Progenitor cell of endocrine pancreas (in vitro differentiated cells): ENCODE results near the gene SRP9. TPM values are rescaled to one million over a fixed set of nuclear protein-coding genes. Genes with fewer than 3 reads are reported as not detected.

Source experiments
- DNase-seq: peaks from one replicate; pipeline ENCODE4 v3.0.0; 2021; ENCODE audit warnings: low spot score; ENCODE audit not compliant: unreplicated experiment
- H3K27ac Mint-ChIP-seq: 2 replicates; pipeline ENCODE4 v1.8.0; 2021; ENCODE audit warnings: mild to moderate bottlenecking, moderate library complexity, mixed read lengths
- H3K27me3 Mint-ChIP-seq: 2 replicates; pipeline ENCODE4 v1.8.0; 2021; ENCODE audit warnings: mixed read lengths
- H3K36me3 Mint-ChIP-seq: 2 replicates; pipeline ENCODE4 v1.8.0; 2022; ENCODE audit warnings: mixed read lengths; ENCODE audit not compliant: insufficient read depth
- H3K4me1 Mint-ChIP-seq: 2 replicates; pipeline ENCODE4 v1.8.0; 2021; ENCODE audit warnings: low read depth, mixed read lengths
- H3K4me3 Mint-ChIP-seq: 2 replicates; pipeline ENCODE4 v1.8.0; 2021; ENCODE audit warnings: low read depth, mild to moderate bottlenecking, moderate library complexity, mixed read lengths
- H3K9me3 Mint-ChIP-seq: 2 replicates; pipeline ENCODE4 v1.8.0; 2021; ENCODE audit warnings: low read depth, mixed read lengths
- total RNA-seq: library from RNA; stranded (reverse); gene quantifications from 2 replicates; pipeline ENCODE4 v1.2.1, GENCODE V29; 2021
- TF ChIP-seq, protein P1 (sequence below): fragments of 200-600 bp; sonication (generic); IDR thresholded peaks from one replicate; pipeline ENCODE4 v1.5.0; 2021; ENCODE audit warnings: antibody characterized with exemption, mild to moderate bottlenecking; ENCODE audit not compliant: unreplicated experiment

The SRP9 gene
- total RNA-seq, 1 donor from 2014 or later: 423 TPM

DNA sequence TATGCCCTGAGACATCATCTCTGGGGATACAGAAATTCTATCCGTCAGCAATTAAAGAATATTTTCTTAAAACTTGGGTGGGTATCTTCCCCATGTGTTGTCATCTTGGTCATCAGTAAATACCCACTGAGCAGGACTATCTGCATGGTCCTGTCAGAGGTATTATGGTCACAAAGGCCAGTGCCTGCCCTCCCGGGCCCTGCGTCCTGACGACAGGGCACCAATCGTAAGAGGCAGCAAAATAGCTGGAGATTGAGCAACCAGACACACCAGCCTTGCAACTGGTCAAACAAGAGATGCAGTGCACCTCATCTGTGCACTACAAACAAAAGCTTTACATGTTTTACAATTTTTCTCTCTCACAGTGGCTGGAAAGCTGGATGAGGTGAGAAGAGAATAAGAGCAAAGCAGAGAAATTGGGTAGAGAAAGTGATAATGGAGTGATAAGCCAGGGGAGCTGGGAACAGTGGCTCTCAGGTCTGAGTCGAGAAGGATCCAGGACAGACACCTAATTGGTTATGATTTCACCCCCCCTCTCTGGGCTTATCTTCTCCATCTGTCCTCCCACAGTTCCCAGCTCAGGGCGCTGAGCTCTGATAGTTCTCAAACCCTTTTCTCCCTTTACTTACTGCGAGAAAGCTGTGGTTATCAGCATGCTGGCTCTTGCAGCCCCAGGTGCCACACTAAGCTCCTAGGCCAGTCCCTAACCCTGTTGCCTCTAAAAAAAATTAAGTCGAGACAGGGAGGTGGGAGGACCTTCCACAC lies 8.8 kb upstream of the SRP9 start:
- H3K27me3 Mint-ChIP-seq: no peaks in the 10 kb centered on the region
- no peak overlapping the region for H3K4me3 Mint-ChIP-seq
- peaks cover 38% of the 10 kb centered on the region for H3K4me1 Mint-ChIP-seq
- H3K27ac Mint-ChIP-seq: no peak overlapping the region
- DNase-seq: no peak
- no peaks in the 10 kb centered on the region for H3K9me3 Mint-ChIP-seq
- no peaks in the 10 kb centered on the region for H3K36me3 Mint-ChIP-seq
- TF ChIP-seq, protein P1, sequence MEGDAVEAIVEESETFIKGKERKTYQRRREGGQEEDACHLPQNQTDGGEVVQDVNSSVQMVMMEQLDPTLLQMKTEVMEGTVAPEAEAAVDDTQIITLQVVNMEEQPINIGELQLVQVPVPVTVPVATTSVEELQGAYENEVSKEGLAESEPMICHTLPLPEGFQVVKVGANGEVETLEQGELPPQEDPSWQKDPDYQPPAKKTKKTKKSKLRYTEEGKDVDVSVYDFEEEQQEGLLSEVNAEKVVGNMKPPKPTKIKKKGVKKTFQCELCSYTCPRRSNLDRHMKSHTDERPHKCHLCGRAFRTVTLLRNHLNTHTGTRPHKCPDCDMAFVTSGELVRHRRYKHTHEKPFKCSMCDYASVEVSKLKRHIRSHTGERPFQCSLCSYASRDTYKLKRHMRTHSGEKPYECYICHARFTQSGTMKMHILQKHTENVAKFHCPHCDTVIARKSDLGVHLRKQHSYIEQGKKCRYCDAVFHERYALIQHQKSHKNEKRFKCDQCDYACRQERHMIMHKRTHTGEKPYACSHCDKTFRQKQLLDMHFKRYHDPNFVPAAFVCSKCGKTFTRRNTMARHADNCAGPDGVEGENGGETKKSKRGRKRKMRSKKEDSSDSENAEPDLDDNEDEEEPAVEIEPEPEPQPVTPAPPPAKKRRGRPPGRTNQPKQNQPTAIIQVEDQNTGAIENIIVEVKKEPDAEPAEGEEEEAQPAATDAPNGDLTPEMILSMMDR: no peak

DNA sequence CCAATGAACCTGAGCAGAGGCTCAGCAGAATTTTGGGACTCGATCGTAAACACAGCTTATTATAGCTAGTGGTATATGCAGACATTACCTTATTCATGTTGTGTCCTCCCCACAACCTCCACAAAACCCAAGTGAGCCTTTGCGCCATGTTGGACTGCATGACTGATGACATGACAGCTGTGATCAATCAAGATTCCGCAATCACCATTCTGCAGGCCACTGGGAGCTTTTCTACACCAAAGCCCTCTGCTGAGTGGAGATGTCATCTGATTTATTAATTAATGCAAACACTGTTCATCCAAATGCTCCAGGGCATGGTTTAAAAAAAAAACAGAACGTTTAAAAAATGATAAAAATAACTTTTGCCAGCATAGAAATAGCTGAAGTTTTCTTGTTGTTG lies 7.9 kb upstream of the SRP9 start:
- DNase-seq: no peak
- TF ChIP-seq, protein P1: no peak
- no peak overlapping the region for H3K27ac Mint-ChIP-seq
- peaks cover 40% of the 10 kb centered on the region for H3K4me1 Mint-ChIP-seq
- no peaks in the 10 kb centered on the region for H3K27me3 Mint-ChIP-seq
- no peak overlapping the region for H3K4me3 Mint-ChIP-seq
- no peaks in the 10 kb centered on the region for H3K9me3 Mint-ChIP-seq
- H3K36me3 Mint-ChIP-seq: no peaks in the 10 kb centered on the region

DNA sequence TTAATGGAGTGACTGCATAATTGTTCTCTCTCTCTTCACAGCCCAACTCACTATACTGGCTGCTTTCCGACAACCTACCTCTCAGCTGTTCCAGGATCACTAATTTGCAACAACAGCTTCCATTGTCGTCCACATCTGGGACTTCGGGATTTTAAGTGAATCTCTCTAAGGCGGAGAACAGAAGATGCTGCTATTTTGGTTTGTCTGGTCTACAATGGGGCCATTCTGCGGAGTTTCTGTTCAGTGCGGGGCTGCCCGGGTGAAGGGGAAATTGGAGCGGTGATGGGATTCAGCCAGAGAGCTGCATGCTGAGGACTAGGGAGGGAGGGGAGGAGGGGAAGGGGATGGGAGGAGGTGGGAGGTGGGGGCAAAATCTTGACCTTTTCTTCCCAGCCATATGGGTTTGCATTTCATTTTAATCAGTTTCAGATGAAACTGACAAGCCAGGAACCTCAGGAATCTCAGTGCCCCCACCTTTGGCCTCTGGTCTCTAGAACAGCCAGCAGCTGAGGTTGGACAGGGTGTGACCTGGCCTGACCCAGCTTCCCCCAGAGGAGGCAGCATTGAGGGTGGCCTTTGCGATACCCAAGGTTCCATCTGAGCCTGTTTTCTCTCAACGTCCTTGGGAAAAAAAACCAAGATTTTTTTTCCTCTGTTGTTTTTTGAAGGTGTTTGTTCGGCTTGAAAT lies 6.9 kb upstream of the SRP9 start:
- no peaks in the 10 kb centered on the region for H3K36me3 Mint-ChIP-seq
- DNase-seq: no peak
- no peaks in the 10 kb centered on the region for H3K27me3 Mint-ChIP-seq
- H3K9me3 Mint-ChIP-seq: no peaks in the 10 kb centered on the region
- H3K4me3 Mint-ChIP-seq: no peak overlapping the region
- peak overlapping the region; percentile 18 for H3K27ac Mint-ChIP-seq
- TF ChIP-seq, protein P1: no peak
- H3K4me1 Mint-ChIP-seq: peaks cover 40% of the 10 kb centered on the region

DNA sequence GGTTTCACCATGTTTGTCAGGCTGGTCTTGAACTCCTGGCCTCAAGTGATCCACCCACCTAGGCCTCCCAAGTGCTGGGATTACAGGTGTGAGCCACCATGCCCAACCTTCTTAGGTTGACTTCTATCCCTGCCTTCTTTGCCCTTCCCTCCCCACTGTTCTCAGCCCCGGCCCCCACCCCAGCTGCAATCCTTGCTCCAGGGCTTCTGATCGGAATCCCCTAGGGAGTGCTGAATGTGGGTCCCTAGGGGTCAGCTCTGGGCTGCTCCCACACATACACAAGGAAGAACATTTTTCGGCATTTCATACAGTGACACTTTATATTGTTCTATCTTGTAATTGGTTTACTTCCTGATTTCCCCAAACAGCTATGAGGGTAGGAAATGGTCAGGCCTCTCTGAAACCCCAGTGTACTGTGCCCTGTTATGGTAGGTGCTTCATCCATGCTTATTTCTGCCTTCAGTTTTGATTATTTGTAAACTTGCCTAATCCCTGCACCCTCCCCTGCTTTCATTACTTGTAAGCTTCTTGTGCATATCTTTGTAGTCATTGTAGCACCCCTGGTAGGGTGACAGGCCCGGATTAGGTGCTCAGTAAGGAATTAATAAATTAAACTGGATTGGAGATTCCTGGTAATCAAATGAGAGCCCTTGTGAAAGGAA lies 5.8 kb upstream of the SRP9 start:
- H3K27me3 Mint-ChIP-seq: no peaks in the 10 kb centered on the region
- TF ChIP-seq, protein P1: no peak
- H3K27ac Mint-ChIP-seq: peak overlapping the region; percentile 87
- H3K4me1 Mint-ChIP-seq: peaks cover 40% of the 10 kb centered on the region
- no peak for DNase-seq
- no peaks in the 10 kb centered on the region for H3K36me3 Mint-ChIP-seq
- H3K9me3 Mint-ChIP-seq: no peaks in the 10 kb centered on the region
- no peak overlapping the region for H3K4me3 Mint-ChIP-seq

DNA sequence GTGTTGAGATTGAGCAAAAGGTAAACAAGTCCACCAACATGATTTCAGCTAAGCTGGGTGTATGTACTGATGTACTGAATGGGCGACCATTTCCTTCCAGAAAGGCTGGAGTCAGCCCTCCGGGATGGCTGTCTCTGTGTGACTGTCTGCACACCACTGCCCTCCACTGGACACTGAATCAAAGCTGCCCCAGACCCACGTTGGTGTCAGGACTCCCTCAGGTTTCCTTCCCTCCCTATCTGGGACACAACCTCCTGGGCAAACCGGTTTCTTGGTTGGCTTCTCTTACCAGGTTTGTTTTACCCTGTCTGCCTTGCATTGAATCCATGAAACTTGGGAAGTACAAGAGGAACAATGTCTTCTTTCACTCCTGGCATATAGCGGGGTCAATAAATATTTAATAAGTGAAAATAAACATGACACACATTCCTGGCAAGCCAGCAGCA lies 5.3 kb upstream of the SRP9 start:
- TF ChIP-seq, protein P1: peak; percentile 90
- peak; percentile 81 for DNase-seq
- no peaks in the 10 kb centered on the region for H3K27me3 Mint-ChIP-seq
- peaks cover 40% of the 10 kb centered on the region for H3K4me1 Mint-ChIP-seq
- H3K27ac Mint-ChIP-seq: peak overlapping the region; percentile 87
- H3K36me3 Mint-ChIP-seq: no peaks in the 10 kb centered on the region
- no peaks in the 10 kb centered on the region for H3K9me3 Mint-ChIP-seq
- no peak overlapping the region for H3K4me3 Mint-ChIP-seq
